HepG2 (cell line): ENCODE results near the gene PTPA. TPM values are rescaled to one million over a fixed set of nuclear protein-coding genes. Genes with fewer than 3 reads are reported as not detected.

Source experiments
- CREB3 ChIP-seq: sonication (generic); formaldehyde crosslinking; IDR thresholded peaks from 2 replicates; pipeline ENCODE4 v1.5.0; 2020; ENCODE audit warnings: missing genetic modification reagents
- CREBL2 ChIP-seq: sonication (generic); formaldehyde crosslinking; IDR thresholded peaks from 2 replicates; pipeline ENCODE4 v1.8.1; 2023; ENCODE audit warnings: missing genetic modification reagents, mild to moderate bottlenecking, borderline replicate concordance
- ELK4 ChIP-seq: sonication (generic); formaldehyde crosslinking; IDR thresholded peaks from 2 replicates; pipeline ENCODE4 v1.9.0; 2021; ENCODE audit warnings: missing genetic modification reagents, borderline replicate concordance
- HBP1 ChIP-seq: IDR thresholded peaks from 2 replicates; pipeline ENCODE4 v1.6.1; 2016; ENCODE audit warnings: low read depth, control low read depth
- HMGXB3 ChIP-seq: sonication (generic); formaldehyde crosslinking; IDR thresholded peaks from 2 replicates; pipeline ENCODE4 v1.4.0; 2020; ENCODE audit warnings: missing genetic modification reagents, borderline replicate concordance
- HOXA3 ChIP-seq: sonication (generic); formaldehyde crosslinking; IDR thresholded peaks from 2 replicates; pipeline ENCODE4 v1.5.0; 2020; ENCODE audit warnings: missing genetic modification reagents
- MAFF ChIP-seq: IDR thresholded peaks from 2 replicates; pipeline ENCODE4 v1.6.1; 2011; ENCODE audit warnings: low read depth, low read length, improper control_type of control experiment
- MAFG ChIP-seq: sonication (generic); formaldehyde crosslinking; IDR thresholded peaks from 2 replicates; pipeline ENCODE4 v1.5.1; 2020; ENCODE audit warnings: mild to moderate bottlenecking, missing genetic modification reagents
- NR2F6 ChIP-seq, 2 experiments: IDR thresholded peaks; 2 replicates each; pipeline ENCODE4 v1.6.1; 2016; ENCODE audit warnings: antibody characterized with exemption in 1 of 2, mild to moderate bottlenecking in 1 of 2
- SP140L ChIP-seq: sonication (generic); formaldehyde crosslinking; IDR thresholded peaks from 2 replicates; pipeline ENCODE4 v1.4.0; 2020; ENCODE audit warnings: missing genetic modification reagents, borderline replicate concordance
- SP2 ChIP-seq: sonication (generic); formaldehyde crosslinking; IDR thresholded peaks from 2 replicates; pipeline ENCODE4 v1.5.1; 2020; ENCODE audit warnings: mild to moderate bottlenecking, missing genetic modification reagents
- SRF ChIP-seq: IDR thresholded peaks from 2 replicates; pipeline ENCODE4 v1.6.1; 2011; ENCODE audit warnings: mild to moderate bottlenecking, low read depth, low read length, moderate library complexity
- ZFP1 ChIP-seq: IDR thresholded peaks from 2 replicates; pipeline ENCODE4 v1.6.1; 2016
- ZIK1 ChIP-seq: sonication (generic); formaldehyde crosslinking; IDR thresholded peaks from 2 replicates; pipeline ENCODE4 v1.5.0; 2020; ENCODE audit warnings: mild to moderate bottlenecking, low read depth, missing genetic modification reagents, borderline replicate concordance
- ZNF20 ChIP-seq: sonication (generic); formaldehyde crosslinking; IDR thresholded peaks from 2 replicates; pipeline ENCODE4 v1.4.0; 2020; ENCODE audit warnings: mild to moderate bottlenecking, moderate library complexity, missing genetic modification reagents
- ZNF24 ChIP-seq: fragments of 450-650 bp; IDR thresholded peaks from 2 replicates; pipeline ENCODE4 v1.6.1; 2017; ENCODE audit warnings: antibody characterized with exemption, mild to moderate bottlenecking
- ZNF558 ChIP-seq: sonication (generic); formaldehyde crosslinking; IDR thresholded peaks from 2 replicates; pipeline ENCODE4 v1.9.0; 2022; ENCODE audit warnings: mild to moderate bottlenecking, missing genetic modification reagents, borderline replicate concordance
- ZNF75D ChIP-seq: sonication (generic); formaldehyde crosslinking; IDR thresholded peaks from 2 replicates; pipeline ENCODE4 v1.8.1; 2023; ENCODE audit warnings: missing genetic modification reagents, mild to moderate bottlenecking, borderline replicate concordance
- ZNF761 ChIP-seq: sonication (generic); formaldehyde crosslinking; conservative IDR thresholded peaks from 2 replicates; pipeline ENCODE4 v1.4.0; 2020; ENCODE audit warnings: mild to moderate bottlenecking, missing genetic modification reagents
- ZNF766 ChIP-seq: sonication (generic); formaldehyde crosslinking; IDR thresholded peaks from 2 replicates; pipeline ENCODE4 v1.5.0; 2020; ENCODE audit warnings: missing genetic modification reagents, borderline replicate concordance
- polyA plus RNA-seq, 8 experiments: library from polyadenylated mRNA; depleted of rRNA in 3 of 8; stranded (reverse) in 7 of 8; unstranded in 1 of 8; fragments of >200 nt; fragmentation: Illumina TruSeq in 4 of 8; extraction: Trizol in 4 of 8; gene quantifications; 2 replicates each; pipeline versions ENCODE4 v1.2.1 to v1.2.3, GENCODE V29; 2011 to 2016; ENCODE audit warnings: low read depth in 4 of 8, missing spikeins in 1 of 8, mixed read lengths in 1 of 8; ENCODE audit not compliant: insufficient read depth in 1 of 8
- total RNA-seq, 5 experiments: library from RNA; depleted of rRNA; stranded (reverse); fragments of >200 nt; fragmentation: Illumina TruSeq; extraction: Trizol; gene quantifications; 2 replicates each; pipeline ENCODE4 v1.2.3, GENCODE V29; 2016; ENCODE audit warnings: low read depth in 1 of 5

PTPA gene
- total and polyA plus RNA-seq, 2 of the 13 experiments (the other 11 are each of a cell fraction or from before 2014, with no cell fraction given) = 79.3 to 105 TPM

GRCh38 chr9:129177791-129178567, 66.8 kb downstream of the PTPA start, which contains the start of gene IER5L (continued):
- peak; percentile 85; the same call in 1 of the 2 replicates for TF ChIP-seq CREB3 (CRISPR knock-in tag)
- TF ChIP-seq ELK4 (CRISPR knock-in tag) = no peak
- no peak for TF ChIP-seq MAFG (CRISPR knock-in tag)
- no peak for TF ChIP-seq ZIK1
- TF ChIP-seq SRF = no peak
- no peak for TF ChIP-seq NR2F6 (IDR thresholded peaks at IDR 0.05)
- no peak for TF ChIP-seq NR2F6 (CRISPR knock-in tag; IDR thresholded peaks at IDR 0.05)
- no peak for TF ChIP-seq ZNF24
- TF ChIP-seq ZNF75D (CRISPR knock-in tag) = no peak
- TF ChIP-seq MAFF = no peak
- no peak for TF ChIP-seq HBP1 (CRISPR knock-in tag)
- no peak for TF ChIP-seq ZNF766 (CRISPR knock-in tag)
- TF ChIP-seq SP2 (CRISPR knock-in tag) = peak; percentile 97
- no peak for TF ChIP-seq HMGXB3 (CRISPR knock-in tag)
- peak; percentile 46; the same call in 1 of the 2 replicates for TF ChIP-seq ZNF558
- TF ChIP-seq ZFP1 = no peak
- no peak for TF ChIP-seq SP140L (CRISPR knock-in tag)
- TF ChIP-seq CREBL2 = no peak
- TF ChIP-seq ZNF761 (CRISPR knock-in tag) = no peak
- peak; percentile 64; the same call in 1 of the 2 replicates for TF ChIP-seq HOXA3 (CRISPR knock-in tag)
- TF ChIP-seq ZNF20 (CRISPR knock-in tag) = 0 out of 2 replicates have a peak, but pooled peaks have one; percentile 75
